Upper lobe of left lung (tissue), 4 donors: Measurements from ENCODE around the gene BRD1.

Source experiments
- CTCF ChIP-seq, 6 experiments: fragments of 450-650 bp in 4 of 6; fragments of 200-600 bp in 2 of 6; sonication (generic) in 2 of 6; IDR thresholded peaks; one replicate each; pipeline ENCODE4 v1.5.1; 2016 to 2019; ENCODE audit warnings: antibody characterized with exemption in 6 of 6
- EP300 ChIP-seq, 4 donors: sonication (generic); formaldehyde crosslinking; IDR thresholded peaks; one replicate each; pipeline ENCODE4 v1.5.1; 2017; ENCODE audit warnings: antibody characterized with exemption in 4 of 4, control low read depth in 2 of 4
- POLR2A ChIP-seq, 4 donors: fragments of 450-650 bp; IDR thresholded peaks; one replicate each; pipeline ENCODE4 v1.5.1; 2016 to 2017; ENCODE audit warnings: antibody characterized with exemption in 4 of 4, mild to moderate bottlenecking in 2 of 4
- POLR2AphosphoS5 ChIP-seq, 2 donors: sonication (generic); formaldehyde crosslinking; IDR thresholded peaks; one replicate each; pipeline ENCODE4 v1.5.1; 2017; ENCODE audit warnings: antibody characterized with exemption in 2 of 2

DNA sequence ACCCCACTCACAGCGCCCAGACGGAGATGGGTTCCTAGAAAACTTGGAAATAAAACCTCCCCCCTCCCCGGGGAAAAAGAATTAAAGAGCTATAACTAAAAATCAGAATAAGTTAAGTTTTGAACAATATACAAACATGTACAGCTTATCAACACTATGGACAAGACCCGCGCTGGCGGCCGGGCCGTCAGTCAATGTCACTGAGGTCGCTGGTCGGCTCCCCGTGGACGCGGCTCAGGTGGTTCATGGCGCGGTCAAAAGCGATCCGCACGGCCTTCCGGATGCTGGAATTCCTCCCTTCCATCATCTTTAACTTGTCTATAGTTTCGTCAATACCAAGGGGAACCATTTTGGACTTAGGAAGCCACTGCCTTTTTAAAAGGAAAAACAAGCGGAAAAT is 53.6 kb downstream of the BRD1 start:
- TF ChIP-seq CTCF (IDR thresholded peaks at IDR 0.05) (no peak), POLR2A (IDR thresholded peaks at IDR 0.05) (no peak), POLR2AphosphoS5 (IDR thresholded peaks at IDR 0.05) (no peak), EP300 (IDR thresholded peaks at IDR 0.05) (no peak)
